HEK293 (cell line): ENCODE data around the gene BSCL2.

ENCODE experiments used
- ATF2 ChIP-seq: fragments of 450-650 bp; formaldehyde crosslinking; IDR thresholded peaks from 2 replicates; pipeline ENCODE4 v1.5.1; 2016; ENCODE audit warnings: missing biosample characterization, missing genetic modification characterization, low read depth
- CTCF ChIP-seq: fragments of 450-650 bp; formaldehyde crosslinking; IDR thresholded peaks from 2 replicates; pipeline ENCODE4 v1.5.1; 2016; ENCODE audit warnings: missing biosample characterization, missing genetic modification characterization
- WT1 ChIP-seq: fragments of 450-650 bp; formaldehyde crosslinking; IDR thresholded peaks from 2 replicates; pipeline ENCODE4 v1.5.1; 2016; ENCODE audit warnings: missing biosample characterization, missing genetic modification characterization
- ZNF155 ChIP-seq: fragments of 450-650 bp; formaldehyde crosslinking; IDR thresholded peaks from 2 replicates; pipeline ENCODE4 v1.5.1; 2016; ENCODE audit warnings: missing biosample characterization, missing genetic modification characterization
- ZNF654 ChIP-seq: fragments of 450-650 bp; formaldehyde crosslinking; IDR thresholded peaks from 2 replicates; pipeline ENCODE4 v1.5.1; 2016; ENCODE audit warnings: low read depth, missing biosample characterization, missing genetic modification characterization

GRCh38 chr11:62705413-62705812 lies 1.8 kb downstream of the BSCL2 start:
- no peak for TF ChIP-seq ATF2 (tag by site-specific recombination)
- TF ChIP-seq CTCF (tag by site-specific recombination), result no peak
- TF ChIP-seq ZNF155 (tag by site-specific recombination), result no peak
- no peak for TF ChIP-seq ZNF654 (tag by site-specific recombination)
- no peak for TF ChIP-seq WT1 (tag by site-specific recombination)
